DOHH2 (cell line): ENCODE measurements around the gene BLM.

ENCODE experiments used
- EZH2phosphoT487 ChIP-seq: fragments of 200-600 bp; sonication (generic); IDR thresholded peaks from 2 replicates; pipeline ENCODE4 v1.6.1; 2017; ENCODE audit warnings: borderline replicate concordance, mild to moderate bottlenecking, antibody characterized with exemption, low read length, moderate library complexity, mixed read lengths
- TF ChIP-seq, protein P1 (sequence below): fragments of 200-600 bp; sonication (generic); IDR thresholded peaks from one replicate; pipeline ENCODE4 v1.5.1; 2014; ENCODE audit warnings: antibody characterized with exemption, mild to moderate bottlenecking, low read depth, low read length; ENCODE audit not compliant: poor library complexity, severe bottlenecking

DNA sequence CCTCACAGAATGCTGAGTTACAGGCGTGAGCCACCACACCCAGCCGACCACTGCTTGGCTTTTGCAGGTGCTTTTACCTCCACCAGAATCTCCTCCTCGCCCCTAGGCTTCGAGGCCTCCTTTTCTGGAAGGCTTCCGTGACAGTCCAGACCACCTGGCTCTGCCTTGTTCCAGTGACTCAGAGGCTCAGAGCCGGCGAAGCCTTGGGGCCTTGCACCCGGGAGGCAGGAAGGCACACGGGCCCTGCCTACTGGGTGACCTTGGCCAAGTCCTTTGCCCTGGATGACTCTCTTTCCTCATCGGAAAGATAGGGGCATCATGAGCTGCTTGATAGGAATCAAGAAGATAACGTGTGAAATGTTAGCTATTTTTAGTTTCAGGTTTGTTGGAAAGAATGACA is 119.9 kb downstream of the BLM start:
- TF ChIP-seq, protein P1, sequence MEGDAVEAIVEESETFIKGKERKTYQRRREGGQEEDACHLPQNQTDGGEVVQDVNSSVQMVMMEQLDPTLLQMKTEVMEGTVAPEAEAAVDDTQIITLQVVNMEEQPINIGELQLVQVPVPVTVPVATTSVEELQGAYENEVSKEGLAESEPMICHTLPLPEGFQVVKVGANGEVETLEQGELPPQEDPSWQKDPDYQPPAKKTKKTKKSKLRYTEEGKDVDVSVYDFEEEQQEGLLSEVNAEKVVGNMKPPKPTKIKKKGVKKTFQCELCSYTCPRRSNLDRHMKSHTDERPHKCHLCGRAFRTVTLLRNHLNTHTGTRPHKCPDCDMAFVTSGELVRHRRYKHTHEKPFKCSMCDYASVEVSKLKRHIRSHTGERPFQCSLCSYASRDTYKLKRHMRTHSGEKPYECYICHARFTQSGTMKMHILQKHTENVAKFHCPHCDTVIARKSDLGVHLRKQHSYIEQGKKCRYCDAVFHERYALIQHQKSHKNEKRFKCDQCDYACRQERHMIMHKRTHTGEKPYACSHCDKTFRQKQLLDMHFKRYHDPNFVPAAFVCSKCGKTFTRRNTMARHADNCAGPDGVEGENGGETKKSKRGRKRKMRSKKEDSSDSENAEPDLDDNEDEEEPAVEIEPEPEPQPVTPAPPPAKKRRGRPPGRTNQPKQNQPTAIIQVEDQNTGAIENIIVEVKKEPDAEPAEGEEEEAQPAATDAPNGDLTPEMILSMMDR, result no peak
- no peak for TF ChIP-seq EZH2phosphoT487
